Endothelial cell of umbilical vein (primary cell): Measurements from ENCODE around the gene CYP2D6. TPM values are rescaled to one million over a fixed set of nuclear protein-coding genes. Genes with fewer than 3 reads are reported as not detected.

Source experiments
- BruUV-seq: library from RNA; stranded (reverse); fragments of 400-500 nt; replicated peaks from 2 replicates; lab custom pipeline; 2021; lab: Mats Ljungman, UMichigan
- CTCF ChIA-PET: fragments of 300-600, 350-600 bp; sonication (Branson Sonifier 250); formaldehyde crosslinking; loops from one replicate; lab custom pipeline; 2021; ENCODE audit warnings: antibody characterized with exemption, inconsistent platforms; lab: Charles Lee
- POLR2A ChIA-PET: fragments of 300-600, 350-600 bp; sonication (Branson Sonifier 250); formaldehyde crosslinking; loops from one replicate; lab custom pipeline; 2021; ENCODE audit warnings: antibody characterized with exemption, inconsistent platforms; lab: Charles Lee
- DNase-seq: peaks from one replicate; pipeline ENCODE4 v3.0.0-alpha.2; 2011; ENCODE audit warnings: low read depth, low spot score
- FAIRE-seq: peaks from 2 replicates; lab custom pipeline; 2011; peaks lifted over from hg19 to GRCh38; lab: Jason Lieb, UNC
- H2AFZ ChIP-seq: 2 replicates; pipeline ENCODE4 v1.6.0; 2012; ENCODE audit warnings: low read depth, low read length, control low read depth, inconsistent platforms
- H3K27ac ChIP-seq: 2 replicates; pipeline ENCODE4 v1.5.1; 2011; ENCODE audit warnings: low read depth, mild to moderate bottlenecking, control low read depth, low read length, moderate library complexity; ENCODE audit not compliant: insufficient read depth
- H3K27me3 ChIP-seq, 2 experiments: 2 replicates each; pipeline versions ENCODE4 v1.6.0 to v1.6.1; 2011; ENCODE audit warnings: low read length in 2 of 2, mixed read lengths in 1 of 2; ENCODE audit not compliant: control insufficient read depth in 2 of 2, insufficient read depth in 2 of 2
- H3K36me3 ChIP-seq, 2 experiments: 2 replicates in 1 of 2; 3 replicates in 1 of 2; pipeline ENCODE4 v1.5.1; 2011; ENCODE audit warnings: low read length in 2 of 2, mild to moderate bottlenecking in 1 of 2, moderate library complexity in 1 of 2; ENCODE audit not compliant: control insufficient read depth in 2 of 2, insufficient read depth in 2 of 2; ENCODE audit errors: extremely low read depth in 1 of 2
- H3K4me1 ChIP-seq: 3 replicates; pipeline ENCODE4 v1.5.1; 2011; ENCODE audit warnings: mild to moderate bottlenecking, low read length; ENCODE audit not compliant: control insufficient read depth, insufficient read depth; ENCODE audit errors: extremely low read depth
- H3K4me2 ChIP-seq: 2 replicates; pipeline ENCODE4 v1.6.1; 2011; ENCODE audit warnings: low read length, control low read depth, mixed read lengths; ENCODE audit not compliant: insufficient read depth
- H3K4me3 ChIP-seq, 3 experiments: fragments of 200-600 bp in 1 of 3; sonication (generic), shearing (Covaris generic) in 1 of 3; replicated peaks in 1 of 3; 2 replicates each; pipeline ENCODE4 v1.5.1; 2011 to 2016; ENCODE audit warnings: control low read depth in 3 of 3, low read length in 3 of 3, mild to moderate bottlenecking in 2 of 3, inconsistent platforms in 1 of 3, low read depth in 1 of 3, moderate library complexity in 1 of 3; ENCODE audit not compliant: insufficient read depth in 1 of 3
- H3K79me2 ChIP-seq: 2 replicates; pipeline ENCODE4 v1.6.0; 2012; ENCODE audit warnings: low read length, inconsistent platforms; ENCODE audit not compliant: control insufficient read depth, insufficient read depth
- H3K9ac ChIP-seq: replicated peaks from 2 replicates; pipeline ENCODE3; 2011; ENCODE audit warnings: low read length, control low read depth; ENCODE audit not compliant: insufficient read depth; ENCODE audit errors: extremely low read depth
- H3K9me1 ChIP-seq: replicated peaks from 3 replicates; pipeline ENCODE4 v1.6.0; 2011; ENCODE audit warnings: mild to moderate bottlenecking, low read length; ENCODE audit not compliant: control insufficient read depth, insufficient read depth; ENCODE audit errors: extremely low read depth
- H3K9me3 ChIP-seq: replicated peaks from 2 replicates; pipeline ENCODE4 v1.5.1; 2012; ENCODE audit warnings: low read length, inconsistent platforms; ENCODE audit not compliant: control insufficient read depth, insufficient read depth
- H4K20me1 ChIP-seq: replicated peaks from 2 replicates; pipeline ENCODE3; 2011; ENCODE audit warnings: mild to moderate bottlenecking, low read length; ENCODE audit not compliant: control insufficient read depth, insufficient read depth; ENCODE audit errors: extremely low read depth
- EZH2 ChIP-seq: IDR thresholded peaks from 2 replicates; pipeline ENCODE4 v1.6.1; 2012; ENCODE audit warnings: borderline replicate concordance, low read depth, mild to moderate bottlenecking, moderate library complexity, low read length, inconsistent platforms; ENCODE audit not compliant: severe bottlenecking
- dilution Hi-C: fragments of 300-500 bp; cut with MboI; formaldehyde crosslinking; loops from one replicate; pipeline ENCODE4 v1.15.0; 2019; ENCODE audit warnings: low sequenced_read_pairs; ENCODE audit not compliant: extremely low pct_ligation_motif_present
- intact Hi-C: fragments of 100-400 bp; cut with micrococcal nuclease; formaldehyde crosslinking; loops from one replicate; pipeline ENCODE4 v1.10.0; 2022
- polyA plus RNA-seq, 4 experiments: library from polyadenylated mRNA; depleted of rRNA in 3 of 4; stranded (reverse) in 3 of 4; unstranded in 1 of 4; fragments of >200 nt; gene quantifications; 2 replicates each; pipeline versions ENCODE4 v1.2.1 to v1.2.3, GENCODE V29; 2011 to 2012; ENCODE audit warnings: missing spikeins in 1 of 4
- total RNA-seq: library from RNA; stranded (reverse); gene quantifications from 2 replicates; pipeline ENCODE4 v1.2.3, GENCODE V29; 2021

The CYP2D6 gene
- total and polyA plus RNA-seq, 2 donors (not counting 3 experiments of a cell fraction or from before 2014, with no cell fraction given): 0.25 to 0.91 TPM

DNA sequence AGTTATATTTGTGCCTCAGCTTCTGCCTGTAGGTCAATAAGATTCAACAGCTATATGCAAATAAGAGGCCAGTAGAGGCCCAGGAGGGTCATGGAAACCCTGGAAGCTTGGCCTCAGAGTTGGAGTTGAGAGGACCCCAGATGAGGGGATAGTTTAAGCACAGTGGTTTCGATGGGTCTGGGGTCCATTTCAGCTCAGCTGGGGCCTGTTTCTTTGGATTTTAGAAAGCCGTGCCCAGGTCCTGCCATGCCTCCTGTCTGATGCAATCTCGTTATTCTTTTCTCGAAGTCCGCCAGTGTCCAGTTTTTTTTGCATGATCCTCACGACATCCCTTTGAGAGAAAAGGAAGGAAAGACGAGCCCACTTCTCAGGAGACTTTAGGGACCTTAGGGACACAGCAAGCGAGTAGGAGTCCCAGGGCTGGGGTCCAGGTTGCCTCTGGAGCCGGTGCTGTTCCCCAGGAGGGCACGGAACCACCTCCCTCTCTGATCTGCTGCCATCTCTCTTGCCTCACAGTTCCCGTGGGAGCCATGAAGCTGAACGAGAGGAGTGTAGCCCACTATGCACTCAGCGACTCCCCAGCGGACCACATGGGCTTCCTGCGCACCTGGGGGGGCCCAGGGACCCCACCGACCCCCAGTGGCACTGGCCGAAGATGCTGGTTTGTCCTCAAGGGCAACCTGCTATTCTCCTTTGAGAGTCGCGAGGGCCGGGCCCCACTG is 53.7 kb downstream of the CYP2D6 start:
- H3K27me3 ChIP-seq: no peaks in the 10 kb centered on the region
- peaks cover 21% of the 10 kb centered on the region for H3K4me1 ChIP-seq
- FAIRE-seq: no peak
- H3K79me2 ChIP-seq: peaks cover 22% of the 10 kb centered on the region
- no peaks in the 10 kb centered on the region for H3K9me3 ChIP-seq
- H4K20me1 ChIP-seq: no peaks in the 10 kb centered on the region
- TF ChIP-seq EZH2: no peak
- no TSS peak for BruUV-seq
- no peak overlapping the region for H3K9ac ChIP-seq
- no peaks in the 10 kb centered on the region for H3K9me1 ChIP-seq
- no peak overlapping the region for H3K4me2 ChIP-seq
- dilution Hi-C loops: no loop called here
- H3K4me3 ChIP-seq: no peak overlapping the region
- DNase-seq: no peak
- POLR2A ChIA-PET: no interaction called here
- intact Hi-C loops: no loop called here
- H2AFZ ChIP-seq: no peak overlapping the region
- peaks cover 9 to 12% of the 10 kb centered on the region in 2 experiments for H3K36me3 ChIP-seq
- no peak overlapping the region for H3K27ac ChIP-seq
- CTCF ChIA-PET: interaction anchor here (1.6 kb wide), 1 partner anchor 14 kb away, joined by 10 read pairs; the partner anchor contains the start of gene NDUFA6

Other genes with a start within 250 kb of the CYP2D6 start
- gene SHISA8, start 215.7 kb downstream of the CYP2D6 start, total RNA-seq: not detected in 2 replicates
- gene SHISA8, start 215.7 kb downstream of the CYP2D6 start, polyA plus RNA-seq: not detected in 2 replicates
- gene TNFRSF13C, start 204.0 kb downstream of the CYP2D6 start, total RNA-seq: 0.51 and 0.81 TPM in 2 replicates
- 0.19 and 0.27 TPM in 2 replicates for gene TNFRSF13C, start 204.0 kb downstream of the CYP2D6 start, polyA plus RNA-seq
- 30.4 and 34.5 TPM in 2 replicates for gene CENPM, start 183.7 kb downstream of the CYP2D6 start, total RNA-seq
- gene CENPM, start 183.7 kb downstream of the CYP2D6 start, polyA plus RNA-seq: 37.4 and 51.0 TPM in 2 replicates
- 0.18 TPM in 1 of 2 replicates, not detected in the other for gene SEPTIN3, start 161.4 kb downstream of the CYP2D6 start, total RNA-seq
- gene SEPTIN3, start 161.4 kb downstream of the CYP2D6 start, polyA plus RNA-seq: 0.05 and 0.08 TPM in 2 replicates
- 0.27 TPM in 1 of 2 replicates, not detected in the other for gene WBP2NL, start 132.0 kb downstream of the CYP2D6 start, total RNA-seq
- gene WBP2NL, start 132.0 kb downstream of the CYP2D6 start, polyA plus RNA-seq: 0.08 and 0.13 TPM in 2 replicates
- gene NAGA, start 60.0 kb downstream of the CYP2D6 start, total RNA-seq: 29.0 and 33.1 TPM in 2 replicates
- gene NAGA, start 60.0 kb downstream of the CYP2D6 start, polyA plus RNA-seq: 62.7 and 63.4 TPM in 2 replicates
- 23.4 and 25.4 TPM in 2 replicates for gene PHETA2, start 56.6 kb downstream of the CYP2D6 start, total RNA-seq
- 29.2 and 29.9 TPM in 2 replicates for gene PHETA2, start 56.6 kb downstream of the CYP2D6 start, polyA plus RNA-seq
- 61.2 and 64.8 TPM in 2 replicates for gene SMDT1, start 51.1 kb downstream of the CYP2D6 start, total RNA-seq
- gene SMDT1, start 51.1 kb downstream of the CYP2D6 start, polyA plus RNA-seq: 57.9 and 74.2 TPM in 2 replicates
- gene NDUFA6, start 40.0 kb downstream of the CYP2D6 start, total RNA-seq: 84.9 and 95.7 TPM in 2 replicates
- 44.4 and 66.1 TPM in 2 replicates for gene NDUFA6, start 40.0 kb downstream of the CYP2D6 start, polyA plus RNA-seq
- 36.7 and 38.3 TPM in 2 replicates for gene TCF20, start 139.8 kb upstream of the CYP2D6 start, total RNA-seq
- gene TCF20, start 139.8 kb upstream of the CYP2D6 start, polyA plus RNA-seq: 9.9 and 11.2 TPM in 2 replicates